ENCODE measurements around the gene EXT2. TPM values are rescaled to one million over a fixed set of nuclear protein-coding genes. Genes with fewer than 3 reads are reported as not detected.

Gene EXT2
- polyA plus RNA-seq, 5 donors, result 72.8 to 79.9 (median 75.4) TPM

- no peak for DNase-seq
Measured at GRCh38 chr11:44288133-44288526, 192.7 kb downstream of the EXT2 start.

GRCh38 chr11:44290208-44290607, 194.7 kb downstream of the EXT2 start:
- no peak for DNase-seq

Other genes starting within 250 kb of the EXT2 start
- 10 to 100 TPM; 35.2 to 46.6 (median 36.9) TPM for gene ALKBH3, start 214.8 kb upstream of the EXT2 start, polyA plus RNA-seq (ENCODE audit: insufficient read depth in 1 of 5, insufficient read length in 5 of 5, low replicate concordance in 1 of 5)
- gene C11orf96, start 153.0 kb upstream of the EXT2 start, polyA plus RNA-seq (ENCODE audit: insufficient read depth in 1 of 5, insufficient read length in 5 of 5, low replicate concordance in 1 of 5), result 10 to 100 TPM; 15.2 to 61.4 (median 25.6) TPM
- under 1 TPM; 0.09 to 0.42 (median 0.27) TPM for gene ACCSL, start 47.7 kb upstream of the EXT2 start, polyA plus RNA-seq (ENCODE audit: insufficient read depth in 1 of 5, insufficient read length in 5 of 5, low replicate concordance in 1 of 5)
- gene ACCS, start 29.4 kb upstream of the EXT2 start, polyA plus RNA-seq (ENCODE audit: insufficient read depth in 1 of 5, insufficient read length in 5 of 5, low replicate concordance in 1 of 5), result 100 to 1,000 TPM in 1 of 5 donors, 10 to 100 TPM in 4; 45.6 to 103 (median 64.2) TPM
- gene ALX4, start 214.5 kb downstream of the EXT2 start, polyA plus RNA-seq (ENCODE audit: insufficient read depth in 1 of 5, insufficient read length in 5 of 5, low replicate concordance in 1 of 5), result under 1 TPM; 0.05 to 0.37 (median 0.10) TPM

All from right lung (tissue), 5 donors.